Tibial artery (tissue), 4 donors: ENCODE measurements around the gene SLC2A13.
A peak's percentile ranks its signal among the peaks of the same experiment; 100 is the strongest.

Experiments
- DNase-seq, 2 donors: peaks; one replicate each; pipeline ENCODE4 v3.0.0-alpha.2; 2019
- H3K27ac ChIP-seq, 2 donors: fragments of 200-600 bp; sonication (generic) in 1 of 2; 1 replicate in 1 of 2; 2 replicates in 1 of 2; pipeline ENCODE4 v1.5.1; 2018 to 2019; ENCODE audit warnings: mild to moderate bottlenecking in 1 of 2
- H3K27me3 ChIP-seq, 2 donors: fragments of 200-600 bp; sonication (generic) in 1 of 2; one replicate each; pipeline versions ENCODE4 v1.5.1 to v1.6.0; 2016 to 2019
- H3K36me3 ChIP-seq, 3 donors: fragments of 200-600 bp; sonication (generic) in 2 of 3; one replicate each; pipeline ENCODE4 v1.5.1; 2016 to 2019; ENCODE audit warnings: mild to moderate bottlenecking in 2 of 3
- H3K4me1 ChIP-seq, 4 donors: fragments of 200-600 bp; sonication (generic) in 2 of 4; 1 replicate in 3 of 4; 2 replicates in 1 of 4; pipeline ENCODE4 v1.5.1; 2016 to 2019
- H3K4me3 ChIP-seq, 2 donors: fragments of 200-600 bp; sonication (generic) in 1 of 2; 1 replicate in 1 of 2; 2 replicates in 1 of 2; pipeline ENCODE4 v1.5.1; 2018 to 2019; ENCODE audit warnings: mild to moderate bottlenecking in 2 of 2
- H3K9me3 ChIP-seq, 3 donors: fragments of 200-600 bp; sonication (generic) in 1 of 3; one replicate each; pipeline ENCODE4 v1.5.1; 2016 to 2019
- CTCF ChIP-seq, 2 experiments: fragments of 200-600 bp in 1 of 2; fragments of 450-650 bp in 1 of 2; IDR thresholded peaks; one replicate each; pipeline ENCODE4 v1.5.1; 2017 to 2019; ENCODE audit warnings: antibody characterized with exemption in 2 of 2, mild to moderate bottlenecking in 1 of 2, moderate library complexity in 1 of 2
- intact Hi-C: fragments of 100-400 bp; cut with DNase I; formaldehyde crosslinking; loops from one replicate; pipeline ENCODE4 v1.15.0; 2023; ENCODE audit warnings: low total_unique reads

Gene SLC2A13

GRCh38 chr12:39993268-39993667 lies 112.6 kb downstream of the SLC2A13 start:
- H3K27me3 ChIP-seq = no peaks in the 10 kb centered on the region
- peaks cover 0 to 18% (median 0%) of the 10 kb centered on the region in 3 donors for H3K9me3 ChIP-seq
- intact Hi-C loops = no loop called here
- no peak for DNase-seq
- H3K36me3 ChIP-seq = peaks cover 0 to 3% (median 3%) of the 10 kb centered on the region in 3 donors
- no peak for TF ChIP-seq CTCF (IDR thresholded peaks at IDR 0.05)
- H3K4me1 ChIP-seq = no peaks in the 10 kb centered on the region
- H3K4me3 ChIP-seq = no peak overlapping the region
- no peak overlapping the region for H3K27ac ChIP-seq

GRCh38 chr12:39990122-39991101 lies 115.5 kb downstream of the SLC2A13 start:
- H3K4me3 ChIP-seq = no peak overlapping the region
- H3K27me3 ChIP-seq = no peaks in the 10 kb centered on the region
- H3K36me3 ChIP-seq = no peaks in the 10 kb centered on the region
- TF ChIP-seq CTCF (IDR thresholded peaks at IDR 0.05) = peak; percentile 69 to 82
- peak in 1 of 2 donors; percentile 56 for DNase-seq
- H3K9me3 ChIP-seq = no peaks in the 10 kb centered on the region
- H3K4me1 ChIP-seq = no peaks in the 10 kb centered on the region
- intact Hi-C loops = no loop called here
- H3K27ac ChIP-seq = no peak overlapping the region

- no peak for DNase-seq
- no peaks in the 10 kb centered on the region for H3K4me1 ChIP-seq
- no peaks in the 10 kb centered on the region for H3K9me3 ChIP-seq
- H3K4me3 ChIP-seq = no peak overlapping the region
- intact Hi-C loops = loop anchor here (10.0 kb wide), 1 partner anchor 225 kb away; no protein-coding TSS in a partner anchor
- no peaks in the 10 kb centered on the region for H3K36me3 ChIP-seq
- H3K27ac ChIP-seq = no peak overlapping the region
- no peak for TF ChIP-seq CTCF (IDR thresholded peaks at IDR 0.05)
- H3K27me3 ChIP-seq = no peaks in the 10 kb centered on the region
Measured at GRCh38 chr12:39989501-39989900, 116.4 kb downstream of the SLC2A13 start.

GRCh38 chr12:39988574-39988973 lies 117.3 kb downstream of the SLC2A13 start:
- Histone ChIP-seq H3K36me3 (no peaks in the 10 kb centered on the region), H3K27me3 (no peaks in the 10 kb centered on the region), H3K27ac (no peak overlapping the region), H3K4me1 (no peaks in the 10 kb centered on the region), H3K4me3 (no peak overlapping the region), H3K9me3 (no peaks in the 10 kb centered on the region)
- TF ChIP-seq CTCF (IDR thresholded peaks at IDR 0.05) = no peak
- no peak for DNase-seq
- intact Hi-C loops = loop anchor here (10.0 kb wide), 1 partner anchor 224 kb away; no protein-coding TSS in a partner anchor

GRCh38 chr12:39986674-39987073 lies 119.2 kb downstream of the SLC2A13 start:
- no peak overlapping the region for H3K4me3 ChIP-seq
- TF ChIP-seq CTCF (IDR thresholded peaks at IDR 0.05) = no peak
- DNase-seq = no peak
- no peak overlapping the region for H3K27ac ChIP-seq
- H3K4me1 ChIP-seq = no peaks in the 10 kb centered on the region
- intact Hi-C loops = loop anchor here (10.0 kb wide), 1 partner anchor 222 kb away; no protein-coding TSS in a partner anchor
- H3K9me3 ChIP-seq = no peaks in the 10 kb centered on the region
- no peaks in the 10 kb centered on the region for H3K36me3 ChIP-seq
- H3K27me3 ChIP-seq = no peaks in the 10 kb centered on the region
